Activated CD8-positive, alpha-beta memory T cell treated with anti-CD3 and anti-CD28 coated beads for 36 hours (primary cell): ENCODE measurements around the gene IL17RB. TPM values are rescaled to one million over a fixed set of nuclear protein-coding genes. Genes with fewer than 3 reads are reported as not detected.

Source experiments
- CTCF ChIA-PET: fragments of 350-600 bp; sonication (Branson Sonifier 250); formaldehyde crosslinking; loops from one replicate; lab custom pipeline; 2021; ENCODE audit warnings: antibody characterized with exemption; lab: Charles Lee
- POLR2A ChIA-PET: fragments of 350-600 bp; sonication (Branson Sonifier 250); formaldehyde crosslinking; loops from one replicate; lab custom pipeline; 2021; ENCODE audit warnings: antibody characterized with exemption; lab: Charles Lee
- total RNA-seq, 2 experiments: library from RNA; stranded (reverse); gene quantifications; one replicate each; pipeline ENCODE4 v1.2.3, GENCODE V29; 2021

Gene IL17RB, protein sequence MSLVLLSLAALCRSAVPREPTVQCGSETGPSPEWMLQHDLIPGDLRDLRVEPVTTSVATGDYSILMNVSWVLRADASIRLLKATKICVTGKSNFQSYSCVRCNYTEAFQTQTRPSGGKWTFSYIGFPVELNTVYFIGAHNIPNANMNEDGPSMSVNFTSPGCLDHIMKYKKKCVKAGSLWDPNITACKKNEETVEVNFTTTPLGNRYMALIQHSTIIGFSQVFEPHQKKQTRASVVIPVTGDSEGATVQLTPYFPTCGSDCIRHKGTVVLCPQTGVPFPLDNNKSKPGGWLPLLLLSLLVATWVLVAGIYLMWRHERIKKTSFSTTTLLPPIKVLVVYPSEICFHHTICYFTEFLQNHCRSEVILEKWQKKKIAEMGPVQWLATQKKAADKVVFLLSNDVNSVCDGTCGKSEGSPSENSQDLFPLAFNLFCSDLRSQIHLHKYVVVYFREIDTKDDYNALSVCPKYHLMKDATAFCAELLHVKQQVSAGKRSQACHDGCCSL
- under 1 TPM; 0.25 to 0.36 TPM for total RNA-seq

DNA sequence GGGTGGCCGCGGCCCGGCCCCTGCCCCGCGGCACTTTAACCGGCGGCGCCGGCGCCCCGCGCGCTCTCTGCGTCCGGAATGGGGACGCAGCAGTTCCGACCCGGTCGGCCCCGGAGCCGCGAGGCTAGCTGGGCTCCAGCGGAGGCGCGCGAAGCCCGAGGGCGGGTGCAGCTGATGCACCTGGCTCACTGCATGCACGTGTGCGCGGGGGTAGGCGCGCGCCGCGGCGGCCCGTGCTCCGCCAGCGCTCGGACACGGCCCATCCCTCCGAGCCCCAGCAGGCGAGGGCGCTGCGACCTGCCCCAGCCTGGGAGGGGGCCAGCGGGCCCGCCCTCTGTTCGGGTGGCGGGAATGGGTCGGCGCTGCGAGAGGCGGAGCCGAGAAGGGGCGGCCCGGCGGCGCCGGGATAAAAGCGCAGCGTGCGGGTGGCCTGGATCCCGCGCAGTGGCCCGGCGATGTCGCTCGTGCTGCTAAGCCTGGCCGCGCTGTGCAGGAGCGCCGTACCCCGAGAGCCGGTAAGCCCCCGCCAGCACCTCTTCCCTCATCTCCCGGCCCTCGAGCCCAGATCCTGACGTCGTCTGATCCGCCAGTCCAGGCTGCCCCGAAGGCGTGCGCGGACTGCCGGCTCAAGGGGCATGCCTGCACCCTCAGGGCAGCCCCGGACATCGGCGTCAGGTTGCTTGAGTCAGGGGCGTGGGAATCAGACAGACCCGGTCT is at the start of gene IL17RB, which contains the start of gene CHDH:
IL17RB (plus strand) TSS at position 435 of the 717 bp plus-strand sequence; CDS start at position 456, 21 bp downstream.
CHDH (minus strand) TSS at position 286 of the 717 bp plus-strand sequence. CDS start 22,411 bp downstream, outside the sequence.
- POLR2A ChIA-PET, result no interaction called here
- CTCF ChIA-PET, result no interaction called here

DNA sequence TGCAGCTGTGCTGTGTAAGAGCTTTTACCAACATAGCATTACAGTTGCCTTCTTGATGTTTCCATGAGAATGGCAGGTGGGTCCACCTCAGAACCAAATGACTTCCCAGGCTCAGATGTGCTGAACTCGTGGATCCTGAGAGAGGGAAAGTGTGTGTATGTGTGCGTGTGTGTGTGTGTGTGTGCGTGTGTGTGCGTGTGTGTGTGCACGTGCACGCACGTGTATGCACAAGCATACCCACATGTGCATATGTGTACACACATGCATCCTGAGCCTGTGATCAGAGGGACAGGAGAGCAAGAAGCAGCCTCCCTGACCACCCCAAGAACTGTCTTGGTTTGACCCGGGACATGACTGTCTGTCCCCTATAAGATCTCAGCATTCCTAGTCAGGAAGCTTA is 48.2 kb upstream of the IL17RB start:
- ChIA-PET POLR2A (no interaction called here), CTCF (no interaction called here)

DNA sequence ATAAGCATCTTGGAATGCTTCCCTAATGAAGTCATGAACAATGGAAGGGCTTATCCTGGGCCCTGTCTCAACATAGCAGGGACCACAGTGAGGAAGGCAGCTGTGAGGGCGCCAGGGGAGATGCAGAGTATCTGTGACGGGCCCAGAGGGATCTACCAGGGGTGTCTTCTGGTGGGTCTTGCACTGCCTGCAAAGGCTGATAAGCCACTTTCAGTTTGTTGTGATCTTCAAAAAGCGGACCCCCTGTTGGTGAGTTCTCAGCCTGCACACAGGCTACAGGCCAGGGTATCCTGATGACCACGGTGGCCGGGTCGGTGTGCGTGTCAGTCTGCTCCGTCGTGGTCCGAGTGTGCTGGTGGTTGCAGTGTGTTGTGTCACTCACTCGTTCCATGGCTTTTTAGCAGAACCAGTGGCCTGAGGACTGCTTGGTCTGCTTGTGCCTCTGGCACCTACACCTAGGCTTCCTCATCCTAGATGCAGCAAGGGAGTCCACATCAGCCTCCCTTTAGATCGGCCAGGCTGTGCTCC is 47.0 kb upstream of the IL17RB start:
- ChIA-PET CTCF (no interaction called here), POLR2A (no interaction called here)

DNA sequence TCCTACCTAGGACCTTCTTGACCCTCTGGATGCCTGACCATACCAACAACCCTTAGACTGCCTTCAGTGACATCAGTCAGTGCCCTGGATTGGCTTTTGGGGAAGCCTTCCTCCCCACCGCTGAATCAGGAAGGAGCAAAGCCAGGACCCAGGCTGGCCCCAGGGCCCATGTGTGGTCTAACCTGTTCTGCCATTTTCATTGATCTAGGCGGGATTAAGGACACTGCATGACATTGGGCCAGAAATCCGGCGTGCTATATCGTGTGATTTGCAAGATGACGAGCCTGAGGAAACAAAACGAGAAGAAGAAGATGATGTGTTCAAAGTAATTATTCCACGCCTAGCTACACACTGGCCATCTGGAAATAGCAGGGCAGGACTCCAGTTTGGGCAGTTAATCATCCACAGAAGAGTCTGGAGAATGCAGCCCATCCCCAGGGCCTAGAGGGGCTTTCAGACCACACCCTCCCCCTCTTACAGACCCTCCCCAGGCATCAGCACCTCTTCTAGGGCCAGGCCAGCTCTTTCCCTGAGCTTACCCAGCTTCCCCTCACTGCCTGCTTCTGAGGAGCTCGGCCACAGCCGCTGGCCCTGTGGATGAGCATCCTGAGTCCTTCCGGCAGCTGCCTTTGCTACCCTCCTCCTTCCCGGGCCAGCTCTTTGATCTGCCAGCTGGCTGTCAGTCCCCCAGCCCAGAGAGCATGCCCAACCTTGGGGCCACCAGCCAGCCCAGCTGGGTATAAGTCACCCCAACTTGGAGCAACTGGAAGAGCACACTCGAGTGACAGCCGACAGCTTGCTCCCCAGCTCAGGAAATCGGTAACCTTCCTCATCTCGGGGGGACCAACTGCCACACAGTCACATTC is 46.1 kb upstream of the IL17RB start:
- ChIA-PET CTCF (no interaction called here), POLR2A (no interaction called here)

DNA sequence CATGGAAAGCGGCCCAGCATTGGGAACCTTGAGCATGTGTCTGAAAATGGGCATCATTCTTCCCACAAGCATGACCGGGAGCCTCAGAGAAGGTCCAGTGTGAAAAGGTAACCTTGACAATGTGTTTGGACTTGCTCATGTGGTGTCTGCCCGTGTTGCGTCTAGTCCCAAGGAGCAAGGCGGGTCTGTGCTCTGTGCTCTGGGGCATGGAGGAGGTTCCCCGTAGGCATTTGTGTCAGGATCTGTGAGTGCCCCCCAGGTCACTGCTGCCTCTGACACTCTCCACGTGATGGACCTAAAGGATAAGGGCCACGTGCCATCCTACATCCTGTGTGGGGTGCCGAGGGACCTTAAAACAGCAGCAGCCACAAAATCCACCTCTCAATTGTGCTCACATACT is 45.0 kb upstream of the IL17RB start:
- POLR2A ChIA-PET, result no interaction called here
- CTCF ChIA-PET, result no interaction called here

DNA sequence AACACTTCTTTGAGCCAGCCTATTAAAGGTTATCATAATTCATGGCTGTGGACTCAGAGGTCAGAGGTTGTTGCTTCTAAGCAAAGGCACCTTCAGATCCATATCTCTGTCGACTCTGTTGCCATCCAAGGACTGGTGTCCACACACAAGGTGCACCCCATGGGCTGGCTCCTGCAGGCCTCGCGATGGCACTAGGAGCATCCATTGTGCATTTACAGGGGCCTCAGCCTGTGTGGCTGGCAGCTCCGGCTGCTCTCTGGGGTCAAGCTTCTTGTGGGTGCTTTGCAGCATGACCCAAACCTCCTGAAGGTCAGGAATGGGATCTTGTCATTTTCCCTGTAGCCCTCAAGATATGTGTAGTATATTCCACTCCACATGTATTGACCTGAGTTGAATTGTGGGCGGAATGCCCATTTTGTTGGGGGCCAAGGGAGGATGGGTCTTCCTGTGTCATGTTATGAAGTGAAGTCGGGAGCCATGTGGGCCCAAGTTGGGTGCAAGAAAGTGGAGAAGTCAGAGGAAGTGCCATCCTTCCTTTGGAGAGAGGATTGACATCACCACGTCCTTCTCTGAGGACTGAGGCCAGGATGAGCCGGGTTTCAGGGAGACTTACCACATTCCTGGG is 44.0 kb upstream of the IL17RB start:
- POLR2A ChIA-PET, result no interaction called here

DNA sequence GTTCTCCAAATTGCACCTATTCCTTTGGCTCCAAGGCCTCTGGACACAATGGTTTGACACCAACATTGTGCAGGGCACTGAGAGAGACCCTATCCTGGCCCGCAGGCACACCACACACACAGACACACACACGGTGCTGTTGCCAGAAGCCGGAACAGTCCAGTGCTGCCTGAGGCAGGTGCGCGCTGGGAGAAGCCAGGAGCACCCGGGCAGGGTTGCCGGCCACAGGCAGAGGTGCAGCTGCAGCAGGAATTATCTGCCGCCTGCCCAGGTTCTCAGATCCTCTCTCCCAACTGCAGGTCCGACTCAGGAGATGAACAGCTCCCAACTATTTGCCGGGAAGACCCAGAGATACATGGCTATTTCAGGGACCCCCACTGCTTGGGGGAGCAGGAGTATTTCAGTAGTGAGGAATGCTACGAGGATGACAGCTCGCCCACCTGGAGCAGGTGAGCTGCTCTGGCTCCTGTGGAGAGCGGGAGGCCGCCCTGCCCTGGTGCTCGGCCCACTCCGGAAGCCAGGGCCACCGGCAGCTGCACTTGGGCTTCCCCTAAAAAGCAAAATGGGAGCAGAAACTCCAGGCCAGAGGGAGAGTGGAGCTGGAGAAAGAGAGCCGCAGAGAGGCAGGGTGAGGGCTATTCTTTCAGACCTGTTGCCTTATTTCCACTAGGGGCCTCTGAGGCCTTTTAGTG is 43.1 kb upstream of the IL17RB start:
- POLR2A ChIA-PET, result no interaction called here

More for the DNA sequence above, 44.0 kb upstream of the IL17RB start:
- CTCF ChIA-PET, result no interaction called here

DNA sequence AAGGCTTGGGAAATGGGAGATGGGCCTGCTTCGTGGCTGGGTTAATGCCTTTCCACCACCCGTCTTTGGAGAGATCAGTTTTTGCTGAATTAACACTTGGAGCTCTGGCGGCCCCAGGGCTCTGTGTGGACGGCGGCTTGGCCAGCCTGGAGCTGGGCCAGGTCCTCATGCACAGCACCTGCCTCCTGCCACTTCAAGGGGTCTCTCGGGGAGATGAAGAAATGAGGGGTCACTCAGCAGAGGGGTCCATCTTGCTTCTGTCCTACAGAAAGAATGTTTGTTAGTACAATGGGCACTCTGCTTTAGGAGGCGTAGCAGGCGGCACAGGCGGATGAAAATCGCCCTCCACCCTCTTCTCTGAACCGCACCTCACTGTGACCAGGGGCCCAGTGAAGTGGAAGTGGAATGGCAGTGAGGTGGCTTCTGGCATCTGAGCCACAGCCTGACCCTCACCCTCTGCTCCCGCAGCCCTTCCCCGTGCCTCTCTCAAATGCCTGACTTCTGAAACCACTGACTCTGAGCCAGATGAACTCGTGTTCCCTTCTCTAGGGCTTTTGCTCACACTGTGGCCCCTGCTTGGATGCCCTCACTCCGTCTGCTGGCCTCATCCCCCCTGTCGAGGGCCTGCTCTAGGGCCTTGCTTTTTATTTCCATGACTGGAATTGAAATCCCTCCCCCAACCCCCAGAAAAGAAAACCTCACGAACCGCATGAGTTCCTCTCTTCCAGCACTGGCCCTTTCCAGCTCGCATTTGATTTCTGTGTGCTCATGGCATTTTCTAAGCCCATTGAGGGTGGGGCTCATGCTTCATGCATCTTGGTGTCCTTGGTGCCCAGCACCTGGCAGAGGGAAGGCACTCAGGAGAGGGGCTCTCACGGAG is 42.3 kb upstream of the IL17RB start:
- CTCF ChIA-PET, result no interaction called here
- POLR2A ChIA-PET, result no interaction called here

More for the DNA sequence above, 43.1 kb upstream of the IL17RB start:
- CTCF ChIA-PET, result no interaction called here

DNA sequence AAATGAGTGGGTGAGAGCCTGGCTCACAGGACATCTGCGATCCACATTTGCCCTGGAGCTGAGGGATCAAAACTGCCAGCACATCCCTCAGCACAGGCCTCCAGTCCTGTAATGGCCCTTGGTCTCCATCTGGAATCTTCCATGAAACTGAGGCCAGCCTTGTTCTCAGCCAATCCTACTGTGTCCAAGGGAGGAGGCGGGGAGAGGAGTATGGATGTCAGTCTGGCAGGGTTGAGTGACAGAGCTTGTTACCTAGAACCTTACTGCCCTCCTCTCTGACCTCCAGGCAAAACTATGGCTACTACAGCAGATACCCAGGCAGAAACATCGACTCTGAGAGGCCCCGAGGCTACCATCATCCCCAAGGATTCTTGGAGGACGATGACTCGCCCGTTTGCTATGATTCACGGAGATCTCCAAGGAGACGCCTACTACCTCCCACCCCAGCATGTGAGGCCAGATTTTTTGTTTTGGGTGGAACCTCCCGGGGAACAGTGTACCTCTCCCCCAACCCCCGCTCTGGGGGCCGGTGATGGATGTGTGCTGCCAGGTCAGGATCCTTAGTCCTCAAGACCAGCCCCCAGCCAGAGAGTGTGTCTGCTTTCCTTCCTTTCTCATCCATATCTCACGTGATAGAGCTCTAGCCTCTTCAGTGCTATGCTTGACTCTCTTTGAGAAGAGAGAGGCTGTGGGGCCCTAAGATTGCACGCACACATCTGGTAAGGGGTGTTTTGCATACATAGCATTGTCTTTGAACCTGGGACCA is 41.5 kb upstream of the IL17RB start:
- CTCF ChIA-PET, result no interaction called here
- POLR2A ChIA-PET, result no interaction called here

DNA sequence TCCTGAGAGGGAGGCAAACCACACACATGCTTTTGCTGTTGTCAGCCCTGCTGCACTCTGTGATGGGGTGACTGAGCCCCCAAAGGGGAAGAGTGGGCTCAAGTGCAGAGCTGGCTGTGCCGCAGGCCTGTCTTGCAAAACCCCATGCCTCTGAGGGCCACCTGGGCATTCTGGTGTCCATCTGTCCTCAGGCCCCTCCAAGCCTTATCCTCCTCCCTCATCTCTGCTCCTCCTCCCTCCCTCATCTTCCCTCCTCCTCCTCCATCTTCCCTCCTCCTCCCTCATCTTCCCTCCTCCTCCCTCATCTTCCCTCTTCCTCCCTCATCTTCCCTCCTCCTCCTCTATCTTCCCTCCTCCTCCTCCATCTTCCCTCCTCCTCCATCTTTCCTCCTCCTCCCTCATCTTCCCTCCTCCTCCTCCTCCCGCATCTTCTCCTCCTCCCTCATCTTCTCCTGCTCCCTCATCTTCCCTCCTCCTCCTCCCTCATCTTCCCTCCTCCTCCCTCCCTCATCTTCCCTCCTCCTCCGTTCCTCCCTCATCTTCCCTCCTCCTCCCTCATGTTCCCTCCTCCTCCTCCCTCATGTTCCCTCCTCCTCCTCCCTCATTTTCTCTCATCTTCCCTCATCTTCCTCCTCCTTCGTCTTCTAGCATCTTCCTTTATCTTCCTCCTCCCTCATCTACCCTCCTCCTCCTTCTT is 40.8 kb upstream of the IL17RB start:
- ChIA-PET POLR2A (no interaction called here), CTCF (no interaction called here)

DNA sequence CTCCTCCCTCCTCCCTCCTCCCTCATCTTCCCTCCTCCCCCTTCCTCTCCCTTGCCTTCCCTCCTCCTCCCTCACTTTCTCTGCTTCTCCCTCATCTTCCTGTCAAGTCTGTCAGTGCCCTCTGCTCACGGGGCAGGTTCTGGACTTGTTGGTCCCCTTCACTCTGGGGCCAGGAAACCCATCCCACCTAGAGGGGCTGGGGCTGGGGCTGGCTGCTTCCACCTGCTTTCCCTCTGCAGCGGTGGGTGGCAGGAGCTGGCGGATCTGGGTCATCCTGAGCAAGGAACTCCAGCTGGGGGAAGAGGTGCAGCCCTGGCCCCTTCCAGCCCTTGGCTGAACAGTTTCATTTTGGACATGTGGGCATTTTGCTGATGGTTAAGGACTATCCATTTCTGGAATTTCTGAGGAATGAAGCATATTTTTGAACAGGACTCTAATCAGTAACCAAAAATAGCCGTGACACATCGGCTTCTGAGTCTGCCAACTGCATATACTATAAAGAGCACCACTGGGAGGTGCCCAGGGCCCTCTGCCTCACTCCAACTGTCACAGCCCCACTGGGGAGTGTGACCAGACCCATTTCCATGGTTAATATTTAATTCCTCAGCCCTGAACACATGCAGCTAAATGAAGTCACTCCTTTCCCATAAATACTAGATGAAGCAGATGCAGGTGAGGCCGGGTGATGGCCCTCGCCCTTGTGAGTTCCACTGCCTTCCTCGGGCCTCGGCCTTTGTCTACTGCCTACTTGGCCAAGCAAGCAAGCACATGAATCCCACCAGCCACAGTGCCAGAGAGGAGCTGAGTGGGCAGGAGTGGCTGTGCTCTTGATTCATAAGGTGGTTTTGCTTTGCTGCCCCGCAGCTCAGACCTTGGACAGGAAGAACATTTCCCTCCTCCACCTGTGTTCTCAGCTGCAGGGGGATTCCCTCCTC is 39.9 kb upstream of the IL17RB start:
- POLR2A ChIA-PET, result no interaction called here
- CTCF ChIA-PET, result no interaction called here

DNA sequence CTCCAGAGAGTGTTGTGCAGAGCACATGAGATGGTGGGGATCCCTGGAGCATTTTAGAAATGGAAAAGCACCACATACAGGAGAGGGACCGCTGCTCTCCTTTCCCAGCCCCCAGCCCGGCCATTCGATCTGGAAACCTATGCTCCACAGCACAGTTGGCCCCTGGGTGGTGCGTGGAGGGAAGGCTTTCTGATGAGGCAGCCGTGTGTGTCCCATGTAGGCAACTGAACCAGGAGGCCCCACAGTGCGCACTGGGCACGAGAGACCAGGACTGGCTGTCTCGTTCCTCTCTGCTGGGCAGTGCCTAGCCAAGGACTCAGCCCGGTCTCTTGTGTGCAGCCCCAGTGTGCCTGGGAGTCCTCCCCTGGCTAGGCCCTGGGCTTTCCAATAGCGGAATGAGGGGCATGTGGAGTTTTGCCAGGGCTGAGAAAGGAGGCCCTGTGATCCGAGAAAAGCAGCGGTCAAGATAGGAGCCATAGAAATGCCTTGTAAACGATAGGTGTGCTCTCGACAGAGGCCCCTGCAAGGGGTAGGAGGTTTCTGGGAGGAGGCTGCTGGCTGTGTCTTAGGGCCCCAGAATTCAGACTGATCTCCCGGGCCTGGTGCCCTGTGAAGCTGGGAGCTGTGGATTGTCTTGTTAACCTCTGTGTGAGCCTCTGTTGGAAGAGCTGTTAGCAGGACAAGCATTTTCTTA is 39.1 kb upstream of the IL17RB start:
- POLR2A ChIA-PET, result no interaction called here
- CTCF ChIA-PET, result no interaction called here

DNA sequence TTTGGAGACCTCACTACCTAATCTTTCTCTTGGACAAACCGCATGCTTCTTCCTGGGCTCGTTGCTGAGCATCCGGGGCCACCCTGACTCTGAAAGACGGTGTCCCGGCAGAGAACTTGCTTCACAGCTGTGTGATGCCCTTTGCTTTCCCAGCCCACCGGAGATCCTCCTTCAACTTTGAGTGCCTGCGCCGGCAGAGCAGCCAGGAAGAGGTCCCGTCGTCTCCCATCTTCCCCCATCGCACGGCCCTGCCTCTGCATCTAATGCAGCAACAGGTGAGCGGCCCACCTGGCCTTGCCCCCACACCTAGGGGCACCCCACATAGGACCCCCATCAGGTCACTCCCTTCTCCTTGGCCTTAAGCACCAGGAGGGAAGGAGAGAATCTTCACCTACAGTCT is 37.9 kb upstream of the IL17RB start:
- POLR2A ChIA-PET, result no interaction called here
- CTCF ChIA-PET, result no interaction called here

DNA sequence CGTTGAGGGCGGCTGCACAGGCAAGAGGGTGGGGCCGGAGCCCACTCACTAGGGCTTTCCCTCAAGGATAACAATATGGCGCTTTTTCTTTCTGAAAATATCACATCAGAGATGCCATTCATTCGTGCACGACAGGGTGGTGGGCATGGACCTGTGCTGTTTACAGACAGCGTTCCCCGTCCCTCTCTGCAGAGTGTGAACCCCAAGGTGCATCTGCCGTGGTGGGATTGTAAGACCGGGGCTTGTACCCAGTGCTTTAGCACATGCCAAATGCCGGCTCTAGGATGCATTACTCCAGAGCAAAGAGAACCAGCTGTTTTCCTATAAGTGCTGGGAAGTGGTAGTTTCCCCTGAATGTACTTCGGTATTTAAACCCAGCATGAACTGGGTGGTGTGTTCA is 37.1 kb upstream of the IL17RB start:
- ChIA-PET CTCF (no interaction called here), POLR2A (no interaction called here)
